GM18507 (cell line): ENCODE measurements around the gene SLC44A2.
"Not testable (repeated sequence)": the region's sequence is repeated elsewhere in the genome, so short reads cannot be mapped to it uniquely, and the experiment has no call there.

Source experiments
- DNase-seq: peaks from one replicate; pipeline ENCODE4 v3.0.0; 2011; ENCODE audit warnings: low read depth; ENCODE audit not compliant: insufficient read length; ENCODE audit errors: extremely low spot score
- FAIRE-seq: peaks from 2 replicates; lab custom pipeline; 2011; peaks lifted over from hg19 to GRCh38; lab: Jason Lieb, UNC

Gene SLC44A2

DNA sequence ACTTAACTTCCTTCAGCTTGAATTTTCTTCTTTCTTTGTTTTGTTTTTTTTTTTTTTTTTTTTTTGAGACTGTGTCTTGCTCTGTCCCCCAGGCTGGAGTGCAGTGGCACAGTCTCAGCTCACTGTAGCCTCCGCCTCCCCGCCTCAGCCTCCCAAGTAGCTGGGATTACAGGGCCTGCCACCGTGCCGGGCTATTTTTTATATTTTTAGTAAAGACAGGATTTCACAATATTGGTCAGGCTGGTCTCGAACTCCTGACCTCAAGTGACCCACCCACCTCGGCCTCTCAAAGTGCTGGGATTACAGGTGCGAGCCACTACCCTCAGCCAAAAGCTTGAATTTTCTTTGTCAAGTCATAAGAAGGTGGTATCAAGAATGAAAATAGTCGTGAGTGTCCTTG is 49.9 kb downstream of the SLC44A2 start:
- DNase-seq, FAIRE-seq: not testable (repeated sequence)

DNA sequence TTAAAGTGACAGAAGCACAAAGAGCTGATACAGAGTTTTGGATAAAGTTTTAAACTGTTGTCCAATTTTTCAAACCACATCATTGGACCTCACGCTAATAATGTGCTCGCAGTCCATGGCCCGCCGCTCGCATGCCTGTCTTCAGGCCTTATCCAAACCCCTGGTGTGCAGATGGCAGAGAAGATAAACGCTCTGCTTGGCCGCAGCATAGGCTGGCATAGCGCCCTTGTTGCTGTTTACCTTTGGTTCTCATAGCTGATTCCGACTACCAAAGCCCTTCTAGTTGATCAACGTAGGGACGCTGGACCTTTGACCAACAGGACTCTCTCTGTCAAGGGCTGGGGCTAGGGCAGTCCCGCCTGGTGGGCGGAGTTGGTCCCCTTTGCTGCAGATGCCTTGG is 52.4 kb downstream of the SLC44A2 start:
- DNase-seq (no peak), FAIRE-seq (no peak)

DNA sequence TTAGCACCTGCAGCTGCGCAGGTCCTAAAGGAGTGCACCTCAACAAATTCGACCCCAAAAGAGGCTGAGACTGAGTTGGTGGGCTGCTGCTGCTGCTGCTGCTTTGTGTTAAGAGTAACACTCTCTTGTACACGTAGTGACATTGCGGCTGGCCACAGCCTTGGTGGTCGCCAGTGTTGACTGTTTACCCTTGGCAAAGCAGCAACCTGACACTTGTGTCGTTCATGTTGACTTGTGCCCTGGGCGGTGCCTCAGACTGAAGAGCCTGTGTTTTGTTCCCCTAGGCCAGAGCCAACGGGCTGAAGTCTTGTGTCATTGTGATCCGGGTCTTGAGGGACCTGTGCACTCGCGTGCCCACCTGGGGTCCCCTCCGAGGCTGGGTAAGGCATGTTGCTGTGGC is 53.5 kb downstream of the SLC44A2 start:
- FAIRE-seq (no peak), DNase-seq (no peak)

DNA sequence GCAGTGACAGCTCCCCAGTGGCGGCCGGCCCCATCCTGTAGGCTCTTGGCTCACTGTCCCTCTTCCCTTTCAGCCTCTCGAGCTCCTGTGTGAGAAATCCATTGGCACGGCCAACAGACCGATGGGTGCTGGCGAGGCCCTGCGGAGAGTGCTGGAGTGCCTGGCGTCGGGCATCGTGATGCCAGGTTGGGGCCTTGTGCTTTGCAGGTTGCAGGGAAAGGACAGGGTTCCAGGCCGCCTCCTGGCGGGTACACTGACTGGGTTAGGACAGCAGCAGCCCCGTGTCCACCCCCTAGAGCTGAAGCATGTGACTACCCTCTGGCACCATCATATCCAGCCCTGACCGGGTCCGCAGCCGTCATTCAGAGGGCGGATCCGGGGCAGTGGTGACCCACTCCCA is 54.4 kb downstream of the SLC44A2 start:
- FAIRE-seq (no peak), DNase-seq (no peak)

DNA sequence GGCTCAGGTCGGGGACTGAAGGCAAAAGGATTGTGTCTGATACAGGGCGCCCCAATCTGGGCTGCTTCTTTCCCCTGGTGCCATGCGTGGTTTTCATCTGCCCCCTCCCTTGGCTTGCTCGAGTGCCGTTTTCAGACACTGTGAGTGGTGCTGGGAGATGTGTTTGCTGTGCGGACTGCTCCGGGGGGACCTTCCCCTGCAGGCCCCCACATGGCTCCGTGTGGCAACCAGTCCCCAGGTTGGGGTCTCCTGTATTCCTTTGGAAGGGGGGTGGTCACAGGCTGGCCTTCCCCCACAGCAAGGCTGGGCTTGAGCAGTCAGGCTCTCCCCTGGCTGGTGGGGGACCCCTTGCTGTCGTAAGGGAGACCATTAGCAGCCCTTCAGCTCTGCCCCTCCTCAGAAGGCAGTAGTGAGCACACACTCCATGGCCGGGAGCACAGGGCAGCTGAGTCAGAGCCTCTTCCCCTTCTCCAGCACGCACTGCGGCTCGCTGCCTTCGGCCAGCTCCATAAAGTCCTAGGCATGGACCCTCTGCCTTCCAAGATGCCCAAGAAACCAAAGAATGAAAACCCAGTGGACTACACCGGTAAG is 55.3 kb downstream of the SLC44A2 start:
- DNase-seq (no peak), FAIRE-seq (no peak)

DNA sequence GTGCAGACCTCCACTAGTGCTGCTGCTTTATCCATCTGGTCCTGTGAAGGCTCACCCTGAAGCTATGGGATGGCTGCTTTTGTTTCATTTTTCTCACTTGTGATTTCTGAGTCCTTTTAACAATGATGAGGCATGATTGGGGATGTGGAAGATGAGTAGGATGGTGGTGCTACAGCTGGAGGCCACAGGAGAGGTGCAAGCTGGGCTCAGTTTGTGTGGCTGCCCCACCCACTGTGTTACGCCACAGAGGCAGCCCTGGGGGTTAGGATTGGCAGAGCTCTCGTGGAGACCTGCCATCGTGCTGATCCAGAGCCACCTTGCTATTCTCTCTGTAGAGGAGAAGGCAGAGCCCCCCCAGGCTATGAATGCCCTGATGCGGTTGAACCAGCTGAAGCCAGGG is 56.3 kb downstream of the SLC44A2 start:
- no peak for DNase-seq
- FAIRE-seq: no peak

DNA sequence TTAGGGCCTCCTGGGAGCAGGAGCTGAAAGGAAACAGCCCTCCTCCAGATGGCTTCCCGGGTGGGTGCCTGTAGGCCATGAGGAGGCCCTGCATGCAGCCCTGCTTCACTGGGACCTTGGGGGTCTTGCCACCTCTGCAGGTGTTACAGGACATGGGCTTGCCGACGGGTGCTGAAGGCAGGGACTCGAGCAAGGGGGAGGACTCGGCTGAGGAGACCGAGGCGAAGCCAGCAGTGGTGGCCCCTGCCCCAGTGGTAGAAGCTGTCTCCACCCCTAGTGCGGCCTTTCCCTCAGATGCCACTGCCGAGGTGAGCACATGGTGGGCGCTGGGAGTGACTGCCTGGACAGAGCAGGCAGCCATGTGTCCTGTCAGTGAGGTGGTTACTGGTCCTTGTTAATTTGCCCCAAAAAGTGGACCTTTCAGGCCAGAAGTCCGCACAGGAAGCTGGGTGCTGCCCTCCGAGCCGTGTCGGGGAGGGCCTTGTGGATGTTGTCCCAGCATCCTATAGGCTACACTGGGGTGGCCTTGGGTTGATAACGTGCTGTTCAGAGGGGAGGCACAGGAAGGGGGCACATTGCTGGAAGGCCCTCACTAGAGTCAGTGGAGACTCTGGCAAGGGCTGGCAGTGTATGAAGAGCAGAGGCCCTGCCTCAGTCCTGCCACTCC is 57.2 kb downstream of the SLC44A2 start:
- no peak for FAIRE-seq
- DNase-seq: no peak

DNA sequence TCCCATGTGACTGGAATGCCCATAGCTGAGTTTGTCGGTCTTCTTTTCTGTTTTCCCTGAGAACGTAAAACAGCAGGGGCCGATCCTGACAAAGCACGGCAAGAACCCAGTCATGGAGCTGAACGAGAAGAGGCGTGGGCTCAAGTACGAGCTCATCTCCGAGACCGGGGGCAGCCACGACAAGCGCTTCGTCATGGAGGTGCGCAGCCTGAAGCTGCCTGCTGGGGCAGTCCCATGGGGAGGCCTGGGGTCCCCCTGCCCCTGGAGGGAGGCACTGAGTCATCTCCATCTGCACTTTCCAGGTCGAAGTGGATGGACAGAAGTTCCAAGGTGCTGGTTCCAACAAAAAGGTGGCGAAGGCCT is 57.7 kb downstream of the SLC44A2 start:
- no peak for FAIRE-seq
- DNase-seq: no peak

DNA sequence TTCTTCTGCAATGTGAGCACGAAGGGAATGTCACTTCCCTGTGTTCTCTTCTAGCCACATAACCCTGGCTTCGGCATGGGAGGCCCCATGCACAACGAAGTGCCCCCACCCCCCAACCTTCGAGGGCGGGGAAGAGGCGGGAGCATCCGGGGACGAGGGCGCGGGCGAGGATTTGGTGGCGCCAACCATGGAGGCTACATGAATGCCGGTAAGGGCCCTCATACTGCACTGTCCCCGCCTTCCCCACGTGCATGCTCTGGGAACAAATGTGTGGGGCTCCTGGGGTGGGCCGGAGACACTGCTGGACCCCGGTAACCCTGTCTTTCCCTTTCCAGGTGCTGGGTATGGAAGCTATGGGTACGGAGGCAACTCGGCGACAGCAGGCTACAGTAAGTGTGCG is 58.2 kb downstream of the SLC44A2 start:
- FAIRE-seq (no peak), DNase-seq (no peak)

DNA sequence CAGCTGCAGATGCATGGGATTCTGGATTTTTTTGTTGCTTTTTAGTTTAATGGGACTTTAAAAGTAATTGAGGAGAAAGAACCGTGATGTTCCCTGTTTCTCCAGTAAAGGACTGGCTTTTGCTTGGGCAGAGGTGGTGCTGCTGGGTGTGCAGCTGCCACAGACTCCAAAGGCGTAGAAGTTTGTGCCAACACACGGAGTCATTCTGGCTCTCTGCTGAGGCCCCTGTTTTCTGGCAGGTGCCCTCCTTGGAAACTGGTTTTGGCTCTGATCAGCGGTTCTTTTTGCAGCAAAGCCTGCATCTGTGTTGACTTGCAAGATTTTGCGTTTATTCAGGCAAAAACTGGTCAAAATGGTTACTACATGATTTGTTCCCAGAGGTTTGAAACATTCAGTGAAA is 59.9 kb downstream of the SLC44A2 start:
- no peak for FAIRE-seq
- no peak for DNase-seq

DNA sequence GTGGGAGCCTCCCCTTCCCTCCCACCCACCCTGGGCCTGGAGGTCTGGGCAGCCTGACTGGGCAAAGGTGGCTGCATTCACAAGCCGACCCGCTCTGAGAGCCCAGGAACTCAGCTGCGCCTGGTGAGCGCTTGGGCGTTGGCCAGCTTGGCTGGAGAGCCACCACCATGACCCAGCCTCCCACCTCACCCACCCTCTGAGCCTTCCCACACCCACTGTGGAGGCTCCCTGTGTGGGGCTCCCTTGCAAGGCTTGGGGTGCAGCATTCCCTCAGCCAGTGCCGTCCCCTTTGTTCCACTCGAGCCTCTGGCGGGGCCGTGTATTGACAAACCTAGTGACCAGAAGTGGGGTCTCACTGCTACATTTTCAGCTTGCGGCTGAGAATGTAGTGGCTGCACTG is 60.8 kb downstream of the SLC44A2 start:
- DNase-seq: no peak
- no peak for FAIRE-seq

DNA sequence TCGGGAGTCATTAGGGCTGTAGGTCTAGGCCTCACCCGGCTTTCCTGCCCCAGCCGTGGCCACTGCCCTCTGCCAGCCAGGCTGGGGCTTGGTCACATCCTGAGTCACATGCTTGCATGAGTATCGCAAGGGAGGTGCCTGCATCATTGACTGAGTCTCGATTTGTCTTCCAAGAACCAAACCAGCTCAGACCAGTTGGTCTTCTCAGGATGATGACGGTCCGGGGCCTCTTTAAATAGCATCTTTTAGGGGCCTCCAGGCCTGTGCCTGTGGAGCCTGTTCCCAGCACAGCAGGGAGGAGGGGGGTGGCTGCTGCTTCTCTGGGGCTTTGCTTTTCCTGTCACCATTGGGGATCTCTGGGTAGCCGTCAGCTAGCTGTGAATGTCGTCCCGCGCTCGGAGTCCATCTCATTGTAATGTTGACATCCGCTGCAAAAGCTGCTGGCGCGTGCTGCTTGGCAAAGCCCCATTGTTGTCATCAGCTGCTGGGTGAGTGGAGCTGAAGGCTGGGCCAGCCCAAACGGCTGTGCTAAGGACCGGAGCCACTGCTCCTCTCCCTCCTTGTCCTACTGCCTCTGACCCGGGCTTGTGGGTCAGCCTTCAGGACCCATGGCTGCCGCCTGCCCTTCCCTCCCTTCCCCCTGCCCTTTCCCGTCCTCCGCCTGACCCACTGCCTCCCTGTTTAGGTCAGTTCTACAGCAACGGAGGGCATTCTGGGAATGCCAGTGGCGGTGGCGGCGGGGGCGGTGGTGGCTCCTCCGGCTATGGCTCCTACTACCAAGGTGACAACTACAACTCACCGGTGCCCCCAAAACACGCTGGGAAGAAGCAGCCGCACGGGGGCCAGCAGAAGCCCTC is 61.5 kb downstream of the SLC44A2 start:
- DNase-seq (no peak), FAIRE-seq (no peak)

DNA sequence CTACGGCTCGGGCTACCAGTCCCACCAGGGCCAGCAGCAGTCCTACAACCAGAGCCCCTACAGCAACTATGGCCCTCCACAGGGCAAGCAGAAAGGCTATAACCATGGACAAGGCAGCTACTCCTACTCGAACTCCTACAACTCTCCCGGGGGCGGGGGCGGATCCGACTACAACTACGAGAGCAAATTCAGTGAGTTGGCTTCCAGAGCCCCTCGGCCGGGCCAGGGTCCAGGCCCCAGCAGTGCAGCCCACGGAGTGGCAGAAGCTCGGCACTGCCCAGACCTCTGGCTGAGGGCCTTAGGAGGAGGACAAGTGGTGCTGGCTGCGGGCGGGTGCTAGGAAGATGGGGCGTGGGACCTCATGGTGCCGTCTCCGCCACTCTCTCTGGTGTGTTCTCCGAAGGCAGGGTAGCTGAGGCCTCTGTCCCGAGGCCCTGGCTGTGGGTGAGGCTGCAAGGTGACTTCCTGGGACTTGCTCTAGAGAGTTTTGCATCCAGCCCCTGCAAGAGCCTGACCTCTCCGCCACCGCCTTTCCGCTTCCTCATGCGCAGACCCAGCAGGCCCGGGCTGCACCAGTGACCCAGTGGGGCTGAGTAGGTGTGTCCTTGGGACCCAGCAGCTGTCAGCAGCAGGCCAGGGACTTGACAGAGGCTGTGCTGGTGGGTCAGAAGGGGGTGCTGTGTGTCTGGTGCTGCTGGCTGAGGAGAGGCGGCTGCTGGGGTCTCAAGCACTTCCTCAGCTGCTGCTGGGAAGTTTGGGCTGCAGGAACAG is 62.4 kb downstream of the SLC44A2 start:
- DNase-seq: no peak
- no peak for FAIRE-seq

DNA sequence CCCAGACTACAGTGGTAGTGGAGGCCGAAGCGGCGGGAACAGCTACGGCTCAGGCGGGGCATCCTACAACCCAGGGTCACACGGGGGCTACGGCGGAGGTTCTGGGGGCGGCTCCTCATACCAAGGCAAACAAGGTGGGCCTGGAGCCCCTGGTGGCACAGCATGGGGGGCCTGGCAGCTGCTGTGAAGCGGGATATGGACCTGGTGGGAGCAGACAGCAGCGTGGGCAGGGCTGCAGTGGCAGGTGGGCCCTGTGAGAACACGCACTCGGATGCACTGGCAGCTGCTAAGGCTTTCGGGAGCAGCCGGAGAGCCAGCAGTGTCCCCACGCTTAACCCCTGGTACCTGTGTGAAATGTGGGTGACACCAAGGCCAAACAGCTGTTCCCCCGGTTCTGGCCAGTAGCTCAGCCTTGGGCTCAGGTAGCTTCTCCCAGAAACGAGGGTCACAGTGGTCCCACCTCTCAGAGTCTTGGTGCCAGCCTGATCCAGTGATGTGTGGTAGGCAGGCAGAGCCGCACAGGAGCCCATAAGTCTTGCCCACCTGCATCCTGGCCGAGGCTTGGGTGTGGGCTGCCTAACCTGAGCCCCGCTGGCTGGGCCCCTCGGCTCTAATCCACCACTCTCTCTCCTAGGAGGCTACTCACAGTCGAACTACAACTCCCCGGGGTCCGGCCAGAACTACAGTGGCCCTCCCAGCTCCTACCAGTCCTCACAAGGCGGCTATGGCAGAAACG is 63.4 kb downstream of the SLC44A2 start:
- FAIRE-seq (no peak), DNase-seq (no peak)

DNA sequence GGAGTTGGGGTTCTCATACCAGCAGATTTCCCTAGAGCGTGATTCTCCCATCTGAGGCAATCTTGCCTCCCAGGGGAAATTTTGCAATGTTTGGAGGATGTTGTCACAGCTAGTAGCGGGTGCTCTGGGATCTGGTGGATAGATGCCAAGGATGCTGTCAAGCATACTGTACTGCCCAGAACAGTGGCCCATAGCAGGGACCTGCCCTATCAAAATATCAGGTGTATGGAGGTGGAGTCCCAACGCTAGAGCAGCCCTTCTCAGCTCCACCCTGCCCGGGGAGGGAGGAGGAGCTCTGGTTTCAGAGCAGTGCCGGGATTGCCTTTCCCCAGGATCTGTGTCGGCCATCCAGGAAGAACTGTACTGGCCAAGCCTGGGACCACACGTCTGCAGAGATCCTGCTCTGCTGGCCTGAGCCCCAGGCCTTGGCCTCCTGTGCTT is 65.0 kb downstream of the SLC44A2 start:
- DNase-seq (no peak), FAIRE-seq (no peak)

DNA sequence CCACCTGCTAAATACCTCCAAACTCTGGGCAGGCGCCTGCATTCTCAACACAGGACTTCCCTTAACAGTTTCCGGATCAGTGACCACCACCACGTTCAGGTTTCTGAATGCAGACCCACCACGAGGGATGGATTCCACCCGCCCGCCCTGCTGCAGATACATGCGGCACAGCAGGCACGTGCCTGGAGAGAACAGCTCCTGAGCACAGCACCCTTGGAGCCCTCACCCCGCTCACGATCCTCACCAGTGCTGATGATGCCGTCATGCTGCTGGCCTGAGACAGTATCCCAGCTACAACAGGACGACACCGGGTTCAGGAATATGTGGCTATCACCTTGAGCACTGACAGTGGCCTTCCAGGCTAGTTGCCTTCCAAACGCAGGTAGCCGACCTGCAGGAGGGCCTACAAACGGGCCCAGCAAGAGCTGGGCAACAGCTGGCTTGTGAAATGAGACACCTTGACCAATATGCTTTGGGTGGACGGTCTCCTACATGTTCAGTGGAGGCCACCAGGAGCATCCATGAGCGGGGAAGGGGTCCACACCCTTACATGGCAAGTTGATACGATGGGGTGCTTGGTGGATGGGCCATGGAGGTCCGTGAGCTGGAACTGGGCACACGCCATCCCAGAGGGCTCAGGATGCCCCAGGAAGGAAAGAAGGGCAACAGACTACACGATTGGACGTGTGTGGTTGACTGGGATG is 66.0 kb downstream of the SLC44A2 start:
- DNase-seq (no peak), FAIRE-seq (no peak)

DNA sequence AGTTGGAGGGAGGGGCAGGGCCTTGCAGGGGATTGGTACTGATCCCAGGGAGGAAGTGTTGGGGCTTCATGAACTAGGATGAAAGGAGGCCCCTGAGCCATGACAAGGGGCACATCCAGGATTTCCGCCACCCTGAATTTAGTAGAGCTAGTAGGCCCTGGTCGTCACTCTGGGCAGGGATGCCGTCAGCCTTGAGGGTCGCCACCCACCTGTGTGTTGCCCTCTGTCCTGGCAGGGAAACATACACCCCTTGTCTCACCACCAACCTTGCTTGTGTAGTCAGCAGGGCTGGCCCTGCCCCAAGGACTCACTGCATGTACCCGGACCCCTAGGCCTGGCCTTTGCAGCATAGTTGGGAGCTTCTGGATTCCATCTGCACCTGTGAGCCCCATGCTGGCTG is 66.5 kb downstream of the SLC44A2 start:
- FAIRE-seq: no peak

DNA sequence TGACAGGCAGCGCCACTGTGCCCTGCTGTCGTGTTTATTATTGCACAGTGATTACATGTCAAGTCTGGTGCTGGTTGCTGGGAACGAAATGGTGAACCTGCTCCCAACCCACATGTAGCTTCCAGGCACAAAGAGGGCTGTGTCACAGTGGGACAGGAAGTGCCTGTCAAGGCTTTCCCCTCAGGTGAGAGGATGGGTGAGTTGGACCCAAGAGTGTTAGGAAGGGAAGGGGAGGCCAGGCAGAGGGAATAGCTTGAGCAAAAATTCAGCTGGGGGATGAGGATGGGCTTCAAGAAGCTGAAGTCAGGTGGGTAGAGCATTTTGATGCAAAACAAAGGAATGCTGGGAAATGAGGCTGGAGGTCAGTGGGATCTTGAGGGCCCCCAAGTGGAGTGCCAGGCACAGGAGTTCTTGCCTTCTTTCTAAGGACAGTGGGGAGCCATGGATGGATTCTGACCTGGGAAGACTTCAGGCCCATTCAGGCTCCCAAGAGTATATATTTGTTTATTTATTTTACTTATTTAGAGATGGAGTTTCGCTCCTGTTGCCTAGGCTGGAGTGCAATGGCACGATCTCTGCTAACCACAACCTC is 67.4 kb downstream of the SLC44A2 start:
- FAIRE-seq (no peak), DNase-seq (no peak)

More for the DNA sequence above, 66.5 kb downstream of the SLC44A2 start:
- no peak for DNase-seq
